Activated CD8-positive, alpha-beta memory T cell treated with anti-CD3 and anti-CD28 coated beads, Interleukin-2, amount 10 ng/mL, durations not matched to agents 7 days and 5 days (primary cell): Measurements from ENCODE around the gene TNN. TPM values are rescaled to one million over a fixed set of nuclear protein-coding genes. Genes with fewer than 3 reads are reported as not detected.
"Not testable (repeated sequence)": the region's sequence is repeated elsewhere in the genome, so short reads cannot be mapped to it uniquely, and the experiment has no call there.

Source experiments
- ATAC-seq: fragments of 150-1000 bp; cut with Tn5 transposase; one replicate; pipeline ENCODE4 v1.10.0; 2021; ENCODE audit warnings: moderate library complexity
- CTCF ChIA-PET: fragments of 350-600 bp; sonication (Branson Sonifier 250); formaldehyde crosslinking; loops from one replicate; lab custom pipeline; 2021; ENCODE audit warnings: antibody characterized with exemption; lab: Charles Lee
- DNase-seq: peaks from one replicate; pipeline ENCODE4 v3.0.0-alpha.2; 2020
- H3K27ac Mint-ChIP-seq: one replicate; pipeline ENCODE4 v1.8.0; 2021; ENCODE audit warnings: mild to moderate bottlenecking, mixed read lengths
- H3K27me3 Mint-ChIP-seq: one replicate; pipeline ENCODE4 v1.8.0; 2021; ENCODE audit warnings: mixed read lengths
- H3K36me3 Mint-ChIP-seq: one replicate; pipeline ENCODE4 v1.8.0; 2021; ENCODE audit warnings: mild to moderate bottlenecking, mixed read lengths
- H3K4me1 Mint-ChIP-seq: one replicate; pipeline ENCODE4 v1.8.0; 2021; ENCODE audit warnings: mixed read lengths
- H3K4me3 Mint-ChIP-seq: one replicate; pipeline ENCODE4 v1.8.0; 2021; ENCODE audit warnings: mild to moderate bottlenecking, moderate library complexity, mixed read lengths
- H3K9me3 Mint-ChIP-seq: one replicate; pipeline ENCODE4 v1.8.0; 2022; ENCODE audit warnings: low read depth, mixed read lengths
- total RNA-seq, 2 experiments: library from RNA; stranded (reverse); gene quantifications; one replicate each; pipeline ENCODE4 v1.2.3, GENCODE V29; 2021

TNN gene
- total RNA-seq, 2 experiments from 2014 or later = not detected

- no peaks in the 10 kb centered on the region for H3K36me3 Mint-ChIP-seq
- H3K27ac Mint-ChIP-seq = no peak overlapping the region
- no peak overlapping the region for H3K4me3 Mint-ChIP-seq
- H3K9me3 Mint-ChIP-seq = no peaks in the 10 kb centered on the region
- no peak for DNase-seq
- peaks cover 18% of the 10 kb centered on the region for H3K4me1 Mint-ChIP-seq
- CTCF ChIA-PET = interaction anchor here (1.4 to 2.9 kb wide), 2 partner anchors 48 to 74 kb away, joined by 3 to 8 read pairs; no protein-coding TSS in a partner anchor
- no peak for ATAC-seq
- H3K27me3 Mint-ChIP-seq = peaks cover 15% of the 10 kb centered on the region
Observed at GRCh38 chr1:175077356-175078030, 9.9 kb downstream of the TNN start.

GRCh38 chr1:175078629-175079028, 11.0 kb downstream of the TNN start:
- DNase-seq (no peak), ATAC-seq (no peak)
- no peak overlapping the region for H3K4me3 Mint-ChIP-seq
- no peaks in the 10 kb centered on the region for H3K36me3 Mint-ChIP-seq
- peaks cover 11% of the 10 kb centered on the region for H3K4me1 Mint-ChIP-seq
- CTCF ChIA-PET = no interaction called here
- H3K27me3 Mint-ChIP-seq = peaks cover 16% of the 10 kb centered on the region
- no peaks in the 10 kb centered on the region for H3K9me3 Mint-ChIP-seq
- H3K27ac Mint-ChIP-seq = no peak overlapping the region

- no peak for ATAC-seq
- H3K27me3 Mint-ChIP-seq = peaks cover 16% of the 10 kb centered on the region
- H3K4me1 Mint-ChIP-seq = peaks cover 11% of the 10 kb centered on the region
- DNase-seq = no peak
- H3K4me3 Mint-ChIP-seq = no peak overlapping the region
- H3K27ac Mint-ChIP-seq = no peak overlapping the region
- CTCF ChIA-PET = no interaction called here
- H3K36me3 Mint-ChIP-seq = no peaks in the 10 kb centered on the region
- H3K9me3 Mint-ChIP-seq = no peaks in the 10 kb centered on the region
Observed at GRCh38 chr1:175079338-175079737, 11.7 kb downstream of the TNN start.

DNA sequence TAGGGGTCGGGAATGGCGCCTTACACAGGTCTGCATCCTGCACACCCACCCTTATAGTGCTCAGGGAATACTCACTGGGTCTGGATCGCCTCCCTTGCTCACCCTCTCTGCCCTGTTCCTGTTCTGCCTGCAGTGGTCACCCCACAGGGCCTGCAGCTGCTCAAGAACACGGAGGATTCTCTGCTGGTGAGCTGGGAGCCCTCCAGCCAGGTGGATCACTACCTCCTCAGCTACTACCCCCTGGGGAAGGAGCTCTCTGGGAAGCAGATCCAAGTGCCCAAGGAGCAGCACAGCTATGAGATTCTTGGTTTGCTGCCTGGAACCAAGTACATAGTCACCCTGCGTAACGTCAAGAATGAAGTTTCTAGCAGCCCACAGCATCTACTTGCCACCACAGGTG, 12.4 kb downstream of the TNN start:
- CTCF ChIA-PET = no interaction called here

GRCh38 chr1:175081983-175082382, 14.3 kb downstream of the TNN start:
- no peaks in the 10 kb centered on the region for H3K36me3 Mint-ChIP-seq
- H3K4me1 Mint-ChIP-seq = no peaks in the 10 kb centered on the region
- CTCF ChIA-PET = no interaction called here
- no peak for DNase-seq
- ATAC-seq = no peak
- H3K27me3 Mint-ChIP-seq = peaks cover 21% of the 10 kb centered on the region
- H3K9me3 Mint-ChIP-seq = no peaks in the 10 kb centered on the region
- H3K27ac Mint-ChIP-seq = no peak overlapping the region
- no peak overlapping the region for H3K4me3 Mint-ChIP-seq

More for the DNA sequence above, 12.4 kb downstream of the TNN start:
- DNase-seq (no peak), ATAC-seq (no peak)
- Mint-ChIP-seq H3K9me3 (no peaks in the 10 kb centered on the region), H3K27me3 (peaks cover 14% of the 10 kb centered on the region), H3K36me3 (no peaks in the 10 kb centered on the region), H3K4me1 (peaks cover 11% of the 10 kb centered on the region), H3K27ac (no peak overlapping the region), H3K4me3 (no peak overlapping the region)

- H3K4me3 Mint-ChIP-seq = no peak overlapping the region
- CTCF ChIA-PET = no interaction called here
- H3K9me3 Mint-ChIP-seq = no peaks in the 10 kb centered on the region
- H3K27ac Mint-ChIP-seq = no peak overlapping the region
- no peak for DNase-seq
- no peak for ATAC-seq
- H3K4me1 Mint-ChIP-seq = no peaks in the 10 kb centered on the region
- H3K27me3 Mint-ChIP-seq = peaks cover 17% of the 10 kb centered on the region
- no peaks in the 10 kb centered on the region for H3K36me3 Mint-ChIP-seq
Observed at GRCh38 chr1:175088525-175088951, 20.9 kb downstream of the TNN start.

DNA sequence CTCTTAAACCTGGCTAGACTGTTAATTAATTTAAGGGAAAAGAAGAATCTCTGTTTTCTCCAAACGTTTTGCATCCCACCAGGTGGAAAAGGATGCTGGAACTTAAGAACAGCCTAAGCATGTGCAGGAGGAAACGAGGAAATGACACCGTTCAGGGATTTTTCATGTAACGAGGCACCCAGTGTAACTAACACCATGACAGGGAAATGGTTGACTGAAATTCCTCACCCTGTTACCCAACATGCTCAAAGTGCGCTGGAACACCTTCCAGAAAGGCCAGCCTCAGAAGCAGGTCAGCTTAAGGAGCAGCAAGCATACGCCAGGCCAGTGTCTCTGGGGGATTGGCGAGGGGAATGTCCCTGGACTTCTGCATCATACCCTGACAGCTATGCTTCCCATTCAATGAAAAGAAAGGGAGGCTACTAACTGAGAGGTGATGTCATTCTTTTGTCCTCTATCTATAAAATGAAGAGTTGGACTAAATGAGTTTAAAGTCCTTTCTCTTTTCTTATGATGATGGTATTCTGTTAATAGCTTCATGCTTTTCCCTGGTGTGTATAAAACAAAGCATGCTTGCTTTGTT, 21.6 kb downstream of the TNN start:
- Mint-ChIP-seq H3K27me3 (peaks cover 17% of the 10 kb centered on the region), H3K4me1 (no peaks in the 10 kb centered on the region), H3K27ac (no peak overlapping the region), H3K36me3 (no peaks in the 10 kb centered on the region), H3K4me3 (no peak overlapping the region), H3K9me3 (no peaks in the 10 kb centered on the region)
- no peak for ATAC-seq
- CTCF ChIA-PET = no interaction called here
- DNase-seq = no peak

- Mint-ChIP-seq H3K27me3 (peaks cover 17% of the 10 kb centered on the region), H3K4me3 (no peak overlapping the region), H3K4me1 (no peaks in the 10 kb centered on the region), H3K9me3 (no peaks in the 10 kb centered on the region), H3K36me3 (no peaks in the 10 kb centered on the region), H3K27ac (no peak overlapping the region)
- DNase-seq (no peak), ATAC-seq (no peak)
- CTCF ChIA-PET = no interaction called here
Observed at GRCh38 chr1:175090780-175091179, 23.1 kb downstream of the TNN start.

GRCh38 chr1:175094626-175095025, 27.0 kb downstream of the TNN start:
- Mint-ChIP-seq H3K27me3 (peaks cover 9% of the 10 kb centered on the region), H3K27ac (no peak overlapping the region), H3K9me3 (no peaks in the 10 kb centered on the region), H3K4me1 (no peaks in the 10 kb centered on the region), H3K4me3 (no peak overlapping the region), H3K36me3 (no peaks in the 10 kb centered on the region)
- CTCF ChIA-PET = no interaction called here
- no peak for DNase-seq
- no peak for ATAC-seq

- H3K27me3 Mint-ChIP-seq = peaks cover 9% of the 10 kb centered on the region
- H3K27ac Mint-ChIP-seq = no peak overlapping the region
- no peaks in the 10 kb centered on the region for H3K4me1 Mint-ChIP-seq
- DNase-seq (no peak), ATAC-seq (no peak)
- no peaks in the 10 kb centered on the region for H3K9me3 Mint-ChIP-seq
- CTCF ChIA-PET = no interaction called here
- no peak overlapping the region for H3K4me3 Mint-ChIP-seq
- H3K36me3 Mint-ChIP-seq = no peaks in the 10 kb centered on the region
Observed at GRCh38 chr1:175095069-175095468, 27.4 kb downstream of the TNN start.

GRCh38 chr1:175095978-175096607, 28.5 kb downstream of the TNN start:
- Mint-ChIP-seq H3K4me1 (no peaks in the 10 kb centered on the region), H3K36me3 (no peaks in the 10 kb centered on the region), H3K4me3 (no peak overlapping the region), H3K27ac (no peak overlapping the region), H3K27me3 (peaks cover 9% of the 10 kb centered on the region), H3K9me3 (no peaks in the 10 kb centered on the region)
- CTCF ChIA-PET = no interaction called here
- DNase-seq (no peak), ATAC-seq (no peak)

DNA sequence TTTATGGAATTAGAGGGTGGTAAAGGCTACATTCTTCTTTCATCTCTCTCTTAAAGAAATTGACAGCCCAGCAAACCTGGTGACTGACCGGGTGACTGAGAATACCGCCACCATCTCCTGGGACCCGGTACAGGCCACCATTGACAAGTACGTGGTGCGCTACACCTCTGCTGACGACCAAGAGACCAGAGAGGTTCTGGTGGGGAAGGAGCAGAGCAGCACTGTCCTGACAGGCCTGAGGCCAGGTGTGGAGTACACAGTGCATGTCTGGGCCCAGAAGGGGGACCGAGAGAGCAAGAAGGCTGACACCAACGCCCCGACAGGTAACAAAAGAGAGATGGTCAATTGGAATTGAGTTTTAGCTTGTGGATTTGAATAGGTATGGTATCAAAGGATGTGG, 29.7 kb downstream of the TNN start:
- DNase-seq = no peak
- H3K27ac Mint-ChIP-seq = no peak overlapping the region
- no peaks in the 10 kb centered on the region for H3K4me1 Mint-ChIP-seq
- no peaks in the 10 kb centered on the region for H3K36me3 Mint-ChIP-seq
- no peak for ATAC-seq
- CTCF ChIA-PET = no interaction called here
- H3K27me3 Mint-ChIP-seq = peaks cover 9% of the 10 kb centered on the region
- H3K9me3 Mint-ChIP-seq = no peaks in the 10 kb centered on the region
- no peak overlapping the region for H3K4me3 Mint-ChIP-seq

DNA sequence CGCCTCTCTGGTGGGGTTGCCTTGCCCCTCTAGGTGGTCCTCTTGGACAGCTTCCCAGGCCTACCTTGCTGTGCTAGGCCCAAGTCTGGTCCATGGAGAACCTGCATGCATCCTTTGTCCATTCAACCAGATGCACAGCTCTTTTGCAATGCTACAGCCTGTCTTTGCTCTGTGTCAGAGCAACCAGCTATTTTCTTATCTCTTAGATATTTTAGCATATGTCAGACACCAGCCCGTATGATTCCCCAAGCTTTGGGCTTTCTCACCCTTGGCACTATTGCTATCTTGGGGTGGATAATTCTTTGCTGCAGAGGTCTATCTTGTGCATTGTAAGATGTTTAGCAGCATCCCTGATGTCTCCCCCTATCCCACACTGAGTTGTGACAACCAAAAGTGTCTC, 32.3 kb downstream of the TNN start:
- Mint-ChIP-seq H3K36me3 (no peaks in the 10 kb centered on the region), H3K4me3 (no peak overlapping the region), H3K4me1 (no peaks in the 10 kb centered on the region), H3K27ac (no peak overlapping the region), H3K9me3 (no peaks in the 10 kb centered on the region), H3K27me3 (peaks cover 2% of the 10 kb centered on the region)
- CTCF ChIA-PET = no interaction called here
- ATAC-seq (no peak), DNase-seq (no peak)

- ATAC-seq, H3K27ac Mint-ChIP-seq, H3K27me3 Mint-ChIP-seq, H3K9me3 Mint-ChIP-seq, CTCF ChIA-PET, H3K4me3 Mint-ChIP-seq, H3K4me1 Mint-ChIP-seq, DNase-seq, H3K36me3 Mint-ChIP-seq: not testable (repeated sequence)
Observed at GRCh38 chr1:175102166-175102565, 34.5 kb downstream of the TNN start.
